Cerebellar nuclear complex (tissue), 1 donor: ENCODE measurements around the gene RAI14.
"Not testable (repeated sequence)": the region's sequence is repeated elsewhere in the genome, so short reads cannot be mapped to it uniquely, and the experiment has no call there.

Source experiments
- DNase-seq, 2 experiments: peaks; one replicate each; lab custom pipeline; 2025; lab: John Stamatoyannopoulos, UW

RAI14 gene

GRCh38 chr5:34699155-34700077 lies 43.3 kb downstream of the RAI14 start:
- no peak for DNase-seq

- no peak for DNase-seq
Observed at GRCh38 chr5:34700078-34700452, 43.9 kb downstream of the RAI14 start.

GRCh38 chr5:34701442-34701841 lies 45.3 kb downstream of the RAI14 start:
- not testable (repeated sequence) for DNase-seq

GRCh38 chr5:34703767-34704713 lies 47.9 kb downstream of the RAI14 start:
- no peak for DNase-seq

- no peak for DNase-seq
Observed at GRCh38 chr5:34706084-34706483, 50.0 kb downstream of the RAI14 start.

- DNase-seq, result no peak
Observed at GRCh38 chr5:34707451-34708107, 51.5 kb downstream of the RAI14 start.

- no peak for DNase-seq
Observed at GRCh38 chr5:34708777-34709176, 52.6 kb downstream of the RAI14 start.

GRCh38 chr5:34709861-34710673 lies 53.9 kb downstream of the RAI14 start:
- DNase-seq, result no peak

- DNase-seq, result no peak
Observed at GRCh38 chr5:34712565-34712964, 56.4 kb downstream of the RAI14 start.

GRCh38 chr5:34715711-34716110 lies 59.6 kb downstream of the RAI14 start:
- no peak for DNase-seq

GRCh38 chr5:34716986-34717385 lies 60.9 kb downstream of the RAI14 start:
- no peak for DNase-seq

GRCh38 chr5:34717426-34718327 lies 61.5 kb downstream of the RAI14 start:
- no peak for DNase-seq

GRCh38 chr5:34718516-34718915 lies 62.4 kb downstream of the RAI14 start:
- DNase-seq, result no peak

- no peak for DNase-seq
Observed at GRCh38 chr5:34719029-34719428, 62.9 kb downstream of the RAI14 start.

GRCh38 chr5:34721327-34721726 lies 65.2 kb downstream of the RAI14 start:
- no peak for DNase-seq

GRCh38 chr5:34722183-34722582 lies 66.1 kb downstream of the RAI14 start:
- DNase-seq, result no peak

- DNase-seq, result no peak
Observed at GRCh38 chr5:34724741-34725140, 68.6 kb downstream of the RAI14 start.

GRCh38 chr5:34727166-34727749 lies 71.1 kb downstream of the RAI14 start:
- not testable (repeated sequence) for DNase-seq

GRCh38 chr5:34728236-34728635 lies 72.1 kb downstream of the RAI14 start:
- DNase-seq, result no peak
